GM19025 (cell line): ENCODE measurements around the gene LIM2.
"Not testable (repeated sequence)": the region's sequence is repeated elsewhere in the genome, so short reads cannot be mapped to it uniquely, and the experiment has no call there.

Source experiments
- ATAC-seq: cut with Tn5 transposase; IDR thresholded peaks from one replicate; pipeline ENCODE4 v1.9.1; 2021; ENCODE audit warnings: mild to moderate bottlenecking, low read depth, moderate library complexity; ENCODE audit not compliant: unreplicated experiment

The LIM2 gene

DNA sequence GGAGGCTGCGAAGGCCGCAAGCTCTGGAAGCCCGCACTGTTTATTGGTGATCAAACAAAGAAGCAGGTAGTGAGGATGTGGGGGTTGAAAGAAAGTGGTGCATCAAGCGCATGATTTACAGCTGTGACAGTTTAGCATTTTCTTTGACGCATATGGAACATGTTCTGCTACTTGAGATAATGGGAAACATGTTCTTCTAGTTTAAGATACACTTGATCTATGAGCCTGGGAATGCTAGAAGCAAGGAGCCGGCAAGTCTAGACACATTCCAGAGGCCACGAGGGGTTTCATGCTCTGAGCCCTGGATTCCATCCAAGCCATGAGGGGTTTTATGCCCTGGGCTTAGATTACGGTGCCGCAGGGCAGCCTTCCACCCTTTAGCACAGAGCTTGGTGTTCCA lies 9.7 kb upstream of the LIM2 start:
- not testable (repeated sequence) for ATAC-seq

GRCh38 chr19:51396175-51396574 lies 8.4 kb upstream of the LIM2 start:
- ATAC-seq, result no peak

GRCh38 chr19:51394050-51394836 lies 6.5 kb upstream of the LIM2 start:
- peak; percentile 88 for ATAC-seq

- no peak for ATAC-seq
Measured at GRCh38 chr19:51392701-51393100, 4.9 kb upstream of the LIM2 start.

- no peak for ATAC-seq
Measured at GRCh38 chr19:51391073-51391611, 3.4 kb upstream of the LIM2 start.

DNA sequence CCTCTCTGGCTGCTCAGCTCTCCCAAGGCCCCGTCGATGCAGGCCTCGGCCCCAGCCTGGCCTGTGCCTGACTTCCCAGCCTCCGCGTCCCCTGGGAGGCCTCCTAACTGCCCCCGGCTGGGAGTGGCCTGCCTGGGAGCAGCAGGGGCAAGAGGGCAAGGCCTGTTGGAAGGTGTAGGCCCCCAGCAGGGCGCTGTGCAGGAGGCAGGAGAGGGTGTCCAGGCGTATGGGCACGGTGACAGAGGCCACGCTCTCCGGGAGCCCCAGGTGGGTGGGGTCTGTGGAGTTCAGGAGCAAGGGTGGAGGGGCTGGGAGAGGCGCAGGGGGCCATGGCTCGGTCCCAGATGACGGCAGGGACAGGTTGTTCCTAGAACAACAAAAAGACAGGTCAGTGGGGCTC lies 1.4 kb upstream of the LIM2 start:
- ATAC-seq, result no peak

GRCh38 chr19:51386882-51387520 lies 773 bp downstream of the LIM2 start:
- ATAC-seq, result no peak

DNA sequence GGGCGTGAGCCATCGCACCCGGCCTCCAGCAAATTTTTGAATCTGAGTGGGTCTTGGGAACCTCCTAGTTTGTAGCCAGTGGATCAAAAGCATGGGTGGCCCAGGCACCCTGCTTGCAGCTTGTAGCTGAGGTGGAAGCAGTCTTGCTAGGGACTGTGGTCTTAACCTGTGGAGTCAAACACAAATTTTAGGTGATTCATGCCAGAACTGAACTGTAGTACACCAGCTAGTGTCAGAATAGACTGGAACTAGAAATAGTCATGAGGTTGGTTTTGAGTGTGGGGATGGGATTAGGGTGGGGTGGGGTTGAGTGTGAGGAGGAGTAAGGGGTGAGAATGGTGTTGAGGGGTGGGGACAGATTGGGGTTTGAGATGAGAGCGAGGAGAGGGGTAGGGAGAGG lies 5.8 kb downstream of the LIM2 start:
- no peak for ATAC-seq

- no peak for ATAC-seq
Measured at GRCh38 chr19:51380379-51380778, 7.4 kb downstream of the LIM2 start.

GRCh38 chr19:51377422-51377821 lies 10.4 kb downstream of the LIM2 start:
- no peak for ATAC-seq

- no peak for ATAC-seq
Measured at GRCh38 chr19:51375504-51376221, 12.1 kb downstream of the LIM2 start.

GRCh38 chr19:51372649-51373504 lies 14.9 kb downstream of the LIM2 start, which contains the start of gene NKG7:
Gene NKG7 (minus strand): TSS chr19:51372654. CDS start chr19:51372535, 119 bp downstream.
- no peak for ATAC-seq

- ATAC-seq, result no peak
Measured at GRCh38 chr19:51372021-51372648, 15.6 kb downstream of the LIM2 start.

- no peak for ATAC-seq
Measured at GRCh38 chr19:51371186-51371690, 16.5 kb downstream of the LIM2 start.

- ATAC-seq, result no peak
Measured at GRCh38 chr19:51370230-51370629, 17.5 kb downstream of the LIM2 start.

DNA sequence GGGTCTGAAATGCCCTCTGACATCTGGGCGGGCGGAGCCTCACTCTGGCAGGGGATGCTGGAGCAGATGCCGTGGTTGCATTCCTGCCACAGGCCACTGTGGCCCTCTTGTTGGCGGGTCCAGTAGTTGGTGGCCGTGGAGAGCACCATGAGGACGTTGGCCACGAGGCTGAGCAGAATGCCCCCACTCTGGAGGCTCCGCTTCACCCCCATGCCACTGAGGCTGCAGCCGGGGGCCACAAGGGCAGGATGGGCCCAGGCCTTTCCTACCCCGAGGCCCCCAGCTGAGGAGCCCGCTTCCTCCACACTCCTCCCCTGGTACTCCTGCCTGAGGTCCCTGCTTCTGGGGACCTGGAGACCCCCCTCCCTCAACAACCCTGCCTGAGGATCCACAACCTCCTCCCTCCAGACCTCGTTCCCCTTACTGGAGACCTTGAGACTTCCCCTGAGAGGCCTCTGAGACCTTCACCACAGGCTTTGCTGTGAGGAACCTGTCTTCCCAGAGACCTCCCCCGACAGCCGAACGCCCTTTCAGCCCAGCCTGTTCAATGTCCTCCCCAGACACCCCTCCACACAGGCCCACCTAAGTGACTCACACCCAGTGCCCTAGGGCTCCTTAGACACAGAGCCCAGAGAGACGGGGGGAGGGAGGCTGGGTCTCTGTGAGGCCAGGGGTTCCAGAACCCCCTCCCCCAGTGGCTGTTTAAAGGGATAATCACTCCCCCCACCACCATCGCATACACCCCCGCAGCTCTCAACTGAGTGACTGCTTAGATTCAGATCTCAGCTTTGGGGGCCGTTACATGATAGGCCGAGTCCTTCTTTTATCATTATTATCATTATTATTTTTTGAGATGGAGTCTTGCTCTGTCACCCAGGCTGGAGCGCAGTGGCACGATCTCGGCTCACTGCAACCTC lies 19.1 kb downstream of the LIM2 start, which contains the start of gene CLDND2:
Gene CLDND2 (minus strand): TSS at position 638 of the 917 bp plus-strand sequence. CDS start 426 bp downstream, at position 212.
- no peak for ATAC-seq

- ATAC-seq, result peak; percentile 78
Measured at GRCh38 chr19:51367565-51368365, 20.0 kb downstream of the LIM2 start.

DNA sequence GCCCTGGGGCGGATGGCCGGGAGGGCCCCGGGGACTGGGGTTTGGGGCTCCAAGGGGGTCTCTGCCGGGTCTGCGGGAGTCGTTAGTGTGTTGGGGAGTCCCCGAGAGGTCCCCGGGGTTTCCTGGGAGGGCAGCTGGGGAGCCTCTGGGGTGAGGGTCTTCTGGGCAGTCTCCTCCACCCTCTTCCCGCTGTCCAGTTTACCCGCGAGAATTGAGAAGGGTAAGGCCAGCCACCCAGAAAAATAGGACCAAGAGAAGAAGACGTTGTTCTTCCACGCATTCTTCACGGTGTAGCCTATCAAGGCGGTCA lies 20.6 kb downstream of the LIM2 start:
- peak; percentile 9 for ATAC-seq
